ENCODE results near the gene GOLPH3L.
"Not testable (repeated sequence)": the region's sequence is repeated elsewhere in the genome, so short reads cannot be mapped to it uniquely, and the experiment has no call there.

The GOLPH3L gene

GRCh38 chr1:150649441-150650075 lies 47.4 kb downstream of the GOLPH3L start:
- Histone ChIP-seq H3K9ac (no peak overlapping the region), H3K4me3 (IDR thresholded peaks at IDR 0.05; ENCODE audit: insufficient read depth, low read depth, low read length) (no peak overlapping the region), H4K20me1 (ENCODE audit: insufficient read depth) (no peaks in the 10 kb centered on the region), H3K4me2 (no peak overlapping the region), H3K79me2 (ENCODE audit: insufficient read depth, low read depth) (no peaks in the 10 kb centered on the region), H3K36me3 (ENCODE audit: insufficient read depth) (no peaks in the 10 kb centered on the region), H3K27ac (no peak overlapping the region), H3K27me3 (ENCODE audit: insufficient read depth, low read depth) (no peaks in the 10 kb centered on the region), H3K4me1 (ENCODE audit: low read depth, poor library complexity, severe bottlenecking) (no peaks in the 10 kb centered on the region), H2AFZ (ENCODE audit: low read depth) (no peak overlapping the region)
- TF ChIP-seq, protein P1, sequence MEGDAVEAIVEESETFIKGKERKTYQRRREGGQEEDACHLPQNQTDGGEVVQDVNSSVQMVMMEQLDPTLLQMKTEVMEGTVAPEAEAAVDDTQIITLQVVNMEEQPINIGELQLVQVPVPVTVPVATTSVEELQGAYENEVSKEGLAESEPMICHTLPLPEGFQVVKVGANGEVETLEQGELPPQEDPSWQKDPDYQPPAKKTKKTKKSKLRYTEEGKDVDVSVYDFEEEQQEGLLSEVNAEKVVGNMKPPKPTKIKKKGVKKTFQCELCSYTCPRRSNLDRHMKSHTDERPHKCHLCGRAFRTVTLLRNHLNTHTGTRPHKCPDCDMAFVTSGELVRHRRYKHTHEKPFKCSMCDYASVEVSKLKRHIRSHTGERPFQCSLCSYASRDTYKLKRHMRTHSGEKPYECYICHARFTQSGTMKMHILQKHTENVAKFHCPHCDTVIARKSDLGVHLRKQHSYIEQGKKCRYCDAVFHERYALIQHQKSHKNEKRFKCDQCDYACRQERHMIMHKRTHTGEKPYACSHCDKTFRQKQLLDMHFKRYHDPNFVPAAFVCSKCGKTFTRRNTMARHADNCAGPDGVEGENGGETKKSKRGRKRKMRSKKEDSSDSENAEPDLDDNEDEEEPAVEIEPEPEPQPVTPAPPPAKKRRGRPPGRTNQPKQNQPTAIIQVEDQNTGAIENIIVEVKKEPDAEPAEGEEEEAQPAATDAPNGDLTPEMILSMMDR (conservative IDR thresholded peaks at IDR 0.05; ENCODE audit: low read depth, low read length), result no peak

DNA sequence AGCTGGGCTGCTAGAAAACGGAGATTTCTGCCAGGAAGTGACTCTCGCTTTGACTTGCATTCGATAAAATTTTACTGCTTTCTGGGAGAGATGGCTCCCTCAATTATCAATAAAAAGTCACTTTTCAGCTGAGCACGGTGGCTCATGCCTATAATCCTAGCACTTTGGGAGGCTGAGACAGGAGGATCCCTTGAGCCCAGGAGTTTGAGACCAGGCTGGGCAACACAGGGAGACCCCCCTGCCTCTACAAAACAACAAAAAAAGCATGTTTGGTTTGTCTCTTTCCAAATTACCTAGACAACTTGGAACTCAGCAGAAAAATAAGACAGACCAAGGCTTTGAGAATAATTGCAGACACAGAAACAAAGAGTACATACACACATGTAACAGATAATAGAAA lies 54.7 kb downstream of the GOLPH3L start:
- no peaks in the 10 kb centered on the region for H3K27me3 ChIP-seq (ENCODE audit: insufficient read depth, low read depth)
- H3K36me3 ChIP-seq (ENCODE audit: insufficient read depth), result no peaks in the 10 kb centered on the region
- H3K4me1 ChIP-seq (ENCODE audit: low read depth, poor library complexity, severe bottlenecking), result peaks cover 5% of the 10 kb centered on the region
- H3K4me3 ChIP-seq (IDR thresholded peaks at IDR 0.05; ENCODE audit: insufficient read depth, low read depth, low read length), result no peak overlapping the region
- no peak overlapping the region for H3K9ac ChIP-seq
- no peak overlapping the region for H3K27ac ChIP-seq
- H4K20me1 ChIP-seq (ENCODE audit: insufficient read depth), result no peaks in the 10 kb centered on the region
- H3K4me2 ChIP-seq, result no peak overlapping the region
- no peaks in the 10 kb centered on the region for H3K79me2 ChIP-seq (ENCODE audit: insufficient read depth, low read depth)
- TF ChIP-seq, protein P1 (conservative IDR thresholded peaks at IDR 0.05; ENCODE audit: low read depth, low read length), result no peak
- no peak overlapping the region for H2AFZ ChIP-seq (ENCODE audit: low read depth)

- not testable (repeated sequence) for H3K27ac ChIP-seq; H2AFZ ChIP-seq (ENCODE audit: low read depth); H3K9ac ChIP-seq
Observed at GRCh38 chr1:150641126-150641815, 55.7 kb downstream of the GOLPH3L start.

DNA sequence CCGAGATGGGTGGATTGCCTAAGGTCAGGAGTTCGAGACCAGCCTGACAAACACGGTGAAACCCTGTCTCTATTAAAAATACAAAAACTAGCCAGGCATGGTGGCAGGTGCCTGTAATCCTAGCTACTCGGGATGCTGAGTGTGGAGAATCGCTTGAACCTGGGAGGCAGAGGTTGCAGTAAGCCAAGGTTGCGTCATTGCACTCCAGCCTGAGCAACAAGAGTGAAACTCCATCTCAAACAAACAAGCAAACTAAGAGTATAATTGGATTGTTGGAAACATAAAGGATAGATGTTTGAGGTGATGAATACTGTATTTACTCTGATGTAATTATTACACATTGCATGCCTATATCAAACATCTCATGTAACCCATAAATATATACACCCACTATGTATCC lies 58.5 kb downstream of the GOLPH3L start:
- not testable (repeated sequence) for H3K4me1 ChIP-seq (ENCODE audit: low read depth, poor library complexity, severe bottlenecking); H3K9ac ChIP-seq; H3K4me2 ChIP-seq; H3K27ac ChIP-seq; H3K27me3 ChIP-seq (ENCODE audit: insufficient read depth, low read depth); H3K36me3 ChIP-seq (ENCODE audit: insufficient read depth); H3K4me3 ChIP-seq (IDR thresholded peaks at IDR 0.05; ENCODE audit: insufficient read depth, low read depth, low read length); H3K79me2 ChIP-seq (ENCODE audit: insufficient read depth, low read depth); H4K20me1 ChIP-seq (ENCODE audit: insufficient read depth); H2AFZ ChIP-seq (ENCODE audit: low read depth)

More at GRCh38 chr1:150641126-150641815, 55.7 kb downstream of the GOLPH3L start:
- not testable (repeated sequence) for H3K27me3 ChIP-seq (ENCODE audit: insufficient read depth, low read depth); H4K20me1 ChIP-seq (ENCODE audit: insufficient read depth); H3K4me2 ChIP-seq; H3K4me1 ChIP-seq (ENCODE audit: low read depth, poor library complexity, severe bottlenecking); H3K36me3 ChIP-seq (ENCODE audit: insufficient read depth); H3K79me2 ChIP-seq (ENCODE audit: insufficient read depth, low read depth); H3K4me3 ChIP-seq (IDR thresholded peaks at IDR 0.05; ENCODE audit: insufficient read depth, low read depth, low read length)

DNA sequence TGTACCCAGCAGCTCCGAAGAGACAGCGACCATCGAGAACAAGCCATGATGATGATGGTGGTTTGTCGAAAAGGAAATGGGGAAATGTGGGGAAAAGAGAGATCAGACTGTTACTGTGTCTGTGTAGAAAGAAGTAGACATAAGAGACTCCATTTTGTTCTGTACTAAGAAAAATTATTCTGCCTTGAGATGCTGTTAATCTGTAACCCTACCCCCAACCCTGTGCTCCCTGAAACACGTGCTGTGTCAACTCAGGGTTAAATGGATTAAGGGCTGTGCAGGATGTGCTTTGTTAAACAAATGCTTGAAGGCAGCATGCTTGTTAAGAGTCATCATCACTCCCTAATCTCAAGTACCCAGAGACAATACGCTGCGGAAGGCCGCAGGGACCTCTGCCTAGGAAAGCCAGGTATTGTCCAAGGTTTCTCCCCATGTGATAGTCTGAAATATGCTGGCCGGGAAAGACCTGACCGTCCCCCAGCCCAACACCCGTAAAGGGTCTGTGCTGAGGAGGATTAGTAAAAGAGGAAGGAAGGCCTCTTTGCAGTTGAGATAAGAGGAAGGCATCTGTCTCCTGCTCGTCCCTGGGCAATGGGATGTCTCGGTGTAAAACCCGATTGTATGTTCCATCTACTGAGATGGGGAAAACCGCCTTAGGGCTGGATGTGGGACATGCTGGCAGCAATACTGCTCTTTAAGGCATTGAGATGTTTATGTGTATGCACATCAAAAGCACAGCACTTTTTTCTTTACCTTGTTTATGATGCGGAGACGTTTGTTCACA lies 61.9 kb downstream of the GOLPH3L start:
- not testable (repeated sequence) for H3K27ac ChIP-seq; H3K4me3 ChIP-seq (IDR thresholded peaks at IDR 0.05; ENCODE audit: insufficient read depth, low read depth, low read length); H3K79me2 ChIP-seq (ENCODE audit: insufficient read depth, low read depth); H4K20me1 ChIP-seq (ENCODE audit: insufficient read depth); H3K36me3 ChIP-seq (ENCODE audit: insufficient read depth); H2AFZ ChIP-seq (ENCODE audit: low read depth); H3K9ac ChIP-seq; H3K27me3 ChIP-seq (ENCODE audit: insufficient read depth, low read depth); H3K4me2 ChIP-seq
- peaks cover 10% of the 10 kb centered on the region for H3K4me1 ChIP-seq (ENCODE audit: low read depth, poor library complexity, severe bottlenecking)

Measured in KMS-11 (cell line).